GM23338 (cell line): ENCODE results near the gene ACBD7. TPM values are rescaled to one million over a fixed set of nuclear protein-coding genes. Genes with fewer than 3 reads are reported as not detected.

Experiments
- ATAC-seq: fragments of 200-7000 bp; cut with Tn5 transposase; 3 replicates; pipeline ENCODE4 v1.9.1; 2020
- DNase-seq: peaks from one replicate; pipeline ENCODE4 v3.0.0-alpha.2; 2015; ENCODE audit warnings: low spot score
- H2AFZ ChIP-seq: fragments of 200-600 bp; sonication (generic); 2 replicates; pipeline ENCODE4 v1.8.0; 2016; ENCODE audit warnings: antibody characterized with exemption, mild to moderate bottlenecking, moderate library complexity
- H3F3A ChIP-seq: fragments of 200-600 bp; sonication (generic); replicated peaks from 2 replicates; pipeline ENCODE4 v1.8.0; 2017; ENCODE audit warnings: antibody characterized with exemption, mixed run types, low read depth
- H3K27ac ChIP-seq: fragments of 200-600 bp; sonication (generic); 2 replicates; pipeline ENCODE4 v1.6.1; 2016; ENCODE audit warnings: low read depth
- H3K27me3 ChIP-seq: fragments of 200-600 bp; sonication (generic); 2 replicates; pipeline ENCODE4 v1.8.0; 2016; ENCODE audit warnings: mild to moderate bottlenecking, mixed run types, moderate library complexity; ENCODE audit not compliant: insufficient read depth
- H3K36me3 ChIP-seq: fragments of 200-600 bp; sonication (generic); 2 replicates; pipeline ENCODE4 v1.8.0; 2016; ENCODE audit warnings: mild to moderate bottlenecking; ENCODE audit not compliant: insufficient read depth
- H3K4me1 ChIP-seq: fragments of 200-600 bp; sonication (generic); 2 replicates; pipeline ENCODE4 v1.8.0; 2016; ENCODE audit warnings: mild to moderate bottlenecking, moderate library complexity; ENCODE audit not compliant: insufficient read depth
- H3K4me2 ChIP-seq: fragments of 200-600 bp; sonication (generic); 2 replicates; pipeline ENCODE4 v1.7.1; 2017; ENCODE audit warnings: mixed run types
- H3K4me3 ChIP-seq: fragments of 200-600 bp; sonication (generic); 2 replicates; pipeline ENCODE4 v1.6.1; 2016; ENCODE audit warnings: mixed run types
- H3K79me2 ChIP-seq: fragments of 200-600 bp; sonication (generic); replicated peaks from 2 replicates; pipeline ENCODE4 v1.8.0; 2017; ENCODE audit warnings: mild to moderate bottlenecking; ENCODE audit not compliant: insufficient read depth
- H3K9me2 ChIP-seq: fragments of 200-600 bp; sonication (generic); 2 replicates; pipeline ENCODE4 v1.8.0; 2017; ENCODE audit not compliant: insufficient read depth
- H4K20me1 ChIP-seq: fragments of 200-600 bp; sonication (generic); replicated peaks from 2 replicates; pipeline ENCODE4 v1.8.0; 2017; ENCODE audit warnings: mild to moderate bottlenecking; ENCODE audit not compliant: insufficient read depth
- H3K27ac Mint-ChIP-seq: 2 replicates; pipeline ENCODE4 v1.8.0; 2020; ENCODE audit warnings: inconsistent platforms, mild to moderate bottlenecking, moderate library complexity, mixed read lengths
- H3K27me3 Mint-ChIP-seq: 3 replicates; pipeline ENCODE4 v1.8.0; 2022; ENCODE audit warnings: low read depth, mild to moderate bottlenecking, moderate library complexity, mixed read lengths, inconsistent platforms; ENCODE audit not compliant: insufficient read depth, poor library complexity
- H3K36me3 Mint-ChIP-seq: 3 replicates; pipeline ENCODE4 v1.8.0; 2021; ENCODE audit warnings: low read depth, mild to moderate bottlenecking, inconsistent platforms, moderate library complexity, mixed read lengths
- H3K4me1 Mint-ChIP-seq: 3 replicates; pipeline ENCODE4 v1.8.0; 2020; ENCODE audit warnings: mild to moderate bottlenecking, inconsistent platforms, mixed read lengths
- H3K4me3 Mint-ChIP-seq: 3 replicates; pipeline ENCODE4 v1.8.0; 2021; ENCODE audit warnings: moderate library complexity, mild to moderate bottlenecking, inconsistent platforms, mixed read lengths
- H3K9me3 Mint-ChIP-seq: 3 replicates; pipeline ENCODE4 v1.8.0; 2020; ENCODE audit warnings: moderate library complexity, mild to moderate bottlenecking, inconsistent platforms, mixed read lengths
- CREB1 ChIP-seq: fragments of 250-450 bp; sonication (Bioruptor Pico); IDR thresholded peaks from 2 replicates; pipeline ENCODE4 v1.5.0; 2020; ENCODE audit warnings: low read depth, mild to moderate bottlenecking, moderate library complexity
- EZH2 ChIP-seq: fragments of 200-600 bp; sonication (generic); IDR thresholded peaks from one replicate; pipeline ENCODE4 v1.8.0; 2017; ENCODE audit warnings: antibody characterized with exemption, mild to moderate bottlenecking, low read depth; ENCODE audit not compliant: unreplicated experiment
- EZH2phosphoT487 ChIP-seq: fragments of 200-600 bp; sonication (generic); IDR thresholded peaks from one replicate; pipeline ENCODE4 v1.8.1; 2018; ENCODE audit warnings: antibody characterized with exemption; ENCODE audit not compliant: unreplicated experiment
- JUNB ChIP-seq: IDR thresholded peaks from one replicate; pipeline ENCODE4 v1.6.1; 2016; ENCODE audit warnings: antibody characterized with exemption; ENCODE audit not compliant: unreplicated experiment
- NANOG ChIP-seq: IDR thresholded peaks from 2 replicates; pipeline ENCODE4 v1.6.1; 2016; ENCODE audit warnings: antibody characterized with exemption, borderline replicate concordance
- POLR2AphosphoS5 ChIP-seq: IDR thresholded peaks from 2 replicates; pipeline ENCODE4 v1.6.1; 2016; ENCODE audit warnings: antibody characterized with exemption, low read depth
- STAT1 ChIP-seq: IDR thresholded peaks from one replicate; pipeline ENCODE4 v1.6.1; 2016; ENCODE audit warnings: antibody characterized with exemption; ENCODE audit not compliant: unreplicated experiment
- ZNF114 ChIP-seq: fragments of 250-450 bp; sonication (Bioruptor Pico); IDR thresholded peaks from 2 replicates; pipeline ENCODE4 v1.5.0; 2020; ENCODE audit warnings: mild to moderate bottlenecking, moderate library complexity
- ZNF331 ChIP-seq: fragments of 250-450 bp; sonication (Bioruptor Pico); IDR thresholded peaks from 2 replicates; pipeline ENCODE4 v1.5.0; 2020; ENCODE audit warnings: low read depth, mild to moderate bottlenecking, moderate library complexity
- polyA plus RNA-seq: library from polyadenylated mRNA; unstranded; fragments of >200 nt; fragmentation: Nextera tagmentation; extraction: Ambion mirVana; gene quantifications from 2 replicates; pipeline ENCODE4 v1.2.1, GENCODE V29; 2016
- total RNA-seq: library from RNA; depleted of rRNA; stranded (reverse); fragments of >200 nt; shearing (Covaris generic); gene quantifications from 2 replicates; pipeline ENCODE4 v1.2.3, GENCODE V29; 2014
- TF ChIP-seq, protein P1 (sequence below): IDR thresholded peaks from one replicate; pipeline ENCODE4 v1.6.1; 2018; ENCODE audit warnings: antibody characterized with exemption; ENCODE audit not compliant: unreplicated experiment
- TF ChIP-seq, protein P2 (sequence below): IDR thresholded peaks from 2 replicates; pipeline ENCODE4 v1.6.1; 2016; ENCODE audit warnings: antibody characterized with exemption
- TF ChIP-seq, protein P3 (sequence below), 2 experiments: fragments of 200-600 bp in 1 of 2; sonication (generic) in 1 of 2; conservative IDR thresholded peaks; 2 replicates each; pipeline versions ENCODE4 v1.5.1 to v1.6.1; 2016 to 2017; ENCODE audit warnings: antibody characterized with exemption in 2 of 2, low read depth in 2 of 2, mild to moderate bottlenecking in 2 of 2, moderate library complexity in 1 of 2
- TF ChIP-seq, protein P4 (sequence below): fragments of 250-450 bp; sonication (Bioruptor Pico); IDR thresholded peaks from 2 replicates; pipeline ENCODE4 v1.5.0; 2020; ENCODE audit warnings: mild to moderate bottlenecking, moderate library complexity

The ACBD7 gene
- total and polyA plus RNA-seq, 2 experiments from 2014 or later: 2.8 to 14.7 TPM

DNA sequence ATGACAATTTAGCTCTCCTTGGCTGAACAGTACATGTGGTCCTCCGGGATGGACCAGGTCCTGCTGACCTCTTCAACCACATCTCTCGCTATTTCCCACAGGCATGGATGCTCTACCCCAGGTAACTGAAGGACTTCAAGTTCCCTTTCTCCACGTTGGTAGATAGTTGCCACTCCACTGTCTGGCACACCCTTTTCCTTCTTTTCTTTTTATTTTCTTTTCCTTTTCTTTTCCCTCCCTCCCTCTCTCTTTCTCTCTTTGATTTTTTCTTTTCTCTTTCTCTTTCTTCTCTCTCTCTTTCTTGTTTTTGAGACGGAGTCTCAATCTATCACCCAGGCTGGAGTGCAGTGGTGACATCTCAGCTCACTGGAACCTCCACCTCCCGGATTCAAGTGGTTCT lies 2.8 kb upstream of the ACBD7 start:
- Histone ChIP-seq H3K36me3 (no peaks in the 10 kb centered on the region), H3K4me3 (no peak overlapping the region), H3K27ac (no peak overlapping the region), H3K4me2 (no peak overlapping the region), H4K20me1 (no peaks in the 10 kb centered on the region), H3K27me3 (no peaks in the 10 kb centered on the region), H3K9me2 (no peaks in the 10 kb centered on the region), H3K4me1 (no peaks in the 10 kb centered on the region; the same call in 1 of the 2 replicates), H3K79me2 (no peaks in the 10 kb centered on the region), H2AFZ (no peak overlapping the region), H3F3A (no peaks in the 10 kb centered on the region; the same call in 1 of the 2 replicates)
- TF ChIP-seq POLR2AphosphoS5 (no peak), CREB1 (no peak), EZH2phosphoT487 (no peak), NANOG (no peak), STAT1 (no peak), EZH2 (no peak), JUNB (no peak), ZNF331 (CRISPR knock-in tag) (no peak), ZNF114 (CRISPR knock-in tag) (no peak)
- TF ChIP-seq, protein P1, sequence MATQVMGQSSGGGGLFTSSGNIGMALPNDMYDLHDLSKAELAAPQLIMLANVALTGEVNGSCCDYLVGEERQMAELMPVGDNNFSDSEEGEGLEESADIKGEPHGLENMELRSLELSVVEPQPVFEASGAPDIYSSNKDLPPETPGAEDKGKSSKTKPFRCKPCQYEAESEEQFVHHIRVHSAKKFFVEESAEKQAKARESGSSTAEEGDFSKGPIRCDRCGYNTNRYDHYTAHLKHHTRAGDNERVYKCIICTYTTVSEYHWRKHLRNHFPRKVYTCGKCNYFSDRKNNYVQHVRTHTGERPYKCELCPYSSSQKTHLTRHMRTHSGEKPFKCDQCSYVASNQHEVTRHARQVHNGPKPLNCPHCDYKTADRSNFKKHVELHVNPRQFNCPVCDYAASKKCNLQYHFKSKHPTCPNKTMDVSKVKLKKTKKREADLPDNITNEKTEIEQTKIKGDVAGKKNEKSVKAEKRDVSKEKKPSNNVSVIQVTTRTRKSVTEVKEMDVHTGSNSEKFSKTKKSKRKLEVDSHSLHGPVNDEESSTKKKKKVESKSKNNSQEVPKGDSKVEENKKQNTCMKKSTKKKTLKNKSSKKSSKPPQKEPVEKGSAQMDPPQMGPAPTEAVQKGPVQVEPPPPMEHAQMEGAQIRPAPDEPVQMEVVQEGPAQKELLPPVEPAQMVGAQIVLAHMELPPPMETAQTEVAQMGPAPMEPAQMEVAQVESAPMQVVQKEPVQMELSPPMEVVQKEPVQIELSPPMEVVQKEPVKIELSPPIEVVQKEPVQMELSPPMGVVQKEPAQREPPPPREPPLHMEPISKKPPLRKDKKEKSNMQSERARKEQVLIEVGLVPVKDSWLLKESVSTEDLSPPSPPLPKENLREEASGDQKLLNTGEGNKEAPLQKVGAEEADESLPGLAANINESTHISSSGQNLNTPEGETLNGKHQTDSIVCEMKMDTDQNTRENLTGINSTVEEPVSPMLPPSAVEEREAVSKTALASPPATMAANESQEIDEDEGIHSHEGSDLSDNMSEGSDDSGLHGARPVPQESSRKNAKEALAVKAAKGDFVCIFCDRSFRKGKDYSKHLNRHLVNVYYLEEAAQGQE: no peak
- TF ChIP-seq, protein P2, sequence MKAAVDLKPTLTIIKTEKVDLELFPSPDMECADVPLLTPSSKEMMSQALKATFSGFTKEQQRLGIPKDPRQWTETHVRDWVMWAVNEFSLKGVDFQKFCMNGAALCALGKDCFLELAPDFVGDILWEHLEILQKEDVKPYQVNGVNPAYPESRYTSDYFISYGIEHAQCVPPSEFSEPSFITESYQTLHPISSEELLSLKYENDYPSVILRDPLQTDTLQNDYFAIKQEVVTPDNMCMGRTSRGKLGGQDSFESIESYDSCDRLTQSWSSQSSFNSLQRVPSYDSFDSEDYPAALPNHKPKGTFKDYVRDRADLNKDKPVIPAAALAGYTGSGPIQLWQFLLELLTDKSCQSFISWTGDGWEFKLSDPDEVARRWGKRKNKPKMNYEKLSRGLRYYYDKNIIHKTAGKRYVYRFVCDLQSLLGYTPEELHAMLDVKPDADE: no peak
- TF ChIP-seq, protein P3, sequence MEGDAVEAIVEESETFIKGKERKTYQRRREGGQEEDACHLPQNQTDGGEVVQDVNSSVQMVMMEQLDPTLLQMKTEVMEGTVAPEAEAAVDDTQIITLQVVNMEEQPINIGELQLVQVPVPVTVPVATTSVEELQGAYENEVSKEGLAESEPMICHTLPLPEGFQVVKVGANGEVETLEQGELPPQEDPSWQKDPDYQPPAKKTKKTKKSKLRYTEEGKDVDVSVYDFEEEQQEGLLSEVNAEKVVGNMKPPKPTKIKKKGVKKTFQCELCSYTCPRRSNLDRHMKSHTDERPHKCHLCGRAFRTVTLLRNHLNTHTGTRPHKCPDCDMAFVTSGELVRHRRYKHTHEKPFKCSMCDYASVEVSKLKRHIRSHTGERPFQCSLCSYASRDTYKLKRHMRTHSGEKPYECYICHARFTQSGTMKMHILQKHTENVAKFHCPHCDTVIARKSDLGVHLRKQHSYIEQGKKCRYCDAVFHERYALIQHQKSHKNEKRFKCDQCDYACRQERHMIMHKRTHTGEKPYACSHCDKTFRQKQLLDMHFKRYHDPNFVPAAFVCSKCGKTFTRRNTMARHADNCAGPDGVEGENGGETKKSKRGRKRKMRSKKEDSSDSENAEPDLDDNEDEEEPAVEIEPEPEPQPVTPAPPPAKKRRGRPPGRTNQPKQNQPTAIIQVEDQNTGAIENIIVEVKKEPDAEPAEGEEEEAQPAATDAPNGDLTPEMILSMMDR (conservative IDR thresholded peaks at IDR 0.05; ENCODE audit: low read depth in 2 of 2): no peak
- TF ChIP-seq, protein P4, sequence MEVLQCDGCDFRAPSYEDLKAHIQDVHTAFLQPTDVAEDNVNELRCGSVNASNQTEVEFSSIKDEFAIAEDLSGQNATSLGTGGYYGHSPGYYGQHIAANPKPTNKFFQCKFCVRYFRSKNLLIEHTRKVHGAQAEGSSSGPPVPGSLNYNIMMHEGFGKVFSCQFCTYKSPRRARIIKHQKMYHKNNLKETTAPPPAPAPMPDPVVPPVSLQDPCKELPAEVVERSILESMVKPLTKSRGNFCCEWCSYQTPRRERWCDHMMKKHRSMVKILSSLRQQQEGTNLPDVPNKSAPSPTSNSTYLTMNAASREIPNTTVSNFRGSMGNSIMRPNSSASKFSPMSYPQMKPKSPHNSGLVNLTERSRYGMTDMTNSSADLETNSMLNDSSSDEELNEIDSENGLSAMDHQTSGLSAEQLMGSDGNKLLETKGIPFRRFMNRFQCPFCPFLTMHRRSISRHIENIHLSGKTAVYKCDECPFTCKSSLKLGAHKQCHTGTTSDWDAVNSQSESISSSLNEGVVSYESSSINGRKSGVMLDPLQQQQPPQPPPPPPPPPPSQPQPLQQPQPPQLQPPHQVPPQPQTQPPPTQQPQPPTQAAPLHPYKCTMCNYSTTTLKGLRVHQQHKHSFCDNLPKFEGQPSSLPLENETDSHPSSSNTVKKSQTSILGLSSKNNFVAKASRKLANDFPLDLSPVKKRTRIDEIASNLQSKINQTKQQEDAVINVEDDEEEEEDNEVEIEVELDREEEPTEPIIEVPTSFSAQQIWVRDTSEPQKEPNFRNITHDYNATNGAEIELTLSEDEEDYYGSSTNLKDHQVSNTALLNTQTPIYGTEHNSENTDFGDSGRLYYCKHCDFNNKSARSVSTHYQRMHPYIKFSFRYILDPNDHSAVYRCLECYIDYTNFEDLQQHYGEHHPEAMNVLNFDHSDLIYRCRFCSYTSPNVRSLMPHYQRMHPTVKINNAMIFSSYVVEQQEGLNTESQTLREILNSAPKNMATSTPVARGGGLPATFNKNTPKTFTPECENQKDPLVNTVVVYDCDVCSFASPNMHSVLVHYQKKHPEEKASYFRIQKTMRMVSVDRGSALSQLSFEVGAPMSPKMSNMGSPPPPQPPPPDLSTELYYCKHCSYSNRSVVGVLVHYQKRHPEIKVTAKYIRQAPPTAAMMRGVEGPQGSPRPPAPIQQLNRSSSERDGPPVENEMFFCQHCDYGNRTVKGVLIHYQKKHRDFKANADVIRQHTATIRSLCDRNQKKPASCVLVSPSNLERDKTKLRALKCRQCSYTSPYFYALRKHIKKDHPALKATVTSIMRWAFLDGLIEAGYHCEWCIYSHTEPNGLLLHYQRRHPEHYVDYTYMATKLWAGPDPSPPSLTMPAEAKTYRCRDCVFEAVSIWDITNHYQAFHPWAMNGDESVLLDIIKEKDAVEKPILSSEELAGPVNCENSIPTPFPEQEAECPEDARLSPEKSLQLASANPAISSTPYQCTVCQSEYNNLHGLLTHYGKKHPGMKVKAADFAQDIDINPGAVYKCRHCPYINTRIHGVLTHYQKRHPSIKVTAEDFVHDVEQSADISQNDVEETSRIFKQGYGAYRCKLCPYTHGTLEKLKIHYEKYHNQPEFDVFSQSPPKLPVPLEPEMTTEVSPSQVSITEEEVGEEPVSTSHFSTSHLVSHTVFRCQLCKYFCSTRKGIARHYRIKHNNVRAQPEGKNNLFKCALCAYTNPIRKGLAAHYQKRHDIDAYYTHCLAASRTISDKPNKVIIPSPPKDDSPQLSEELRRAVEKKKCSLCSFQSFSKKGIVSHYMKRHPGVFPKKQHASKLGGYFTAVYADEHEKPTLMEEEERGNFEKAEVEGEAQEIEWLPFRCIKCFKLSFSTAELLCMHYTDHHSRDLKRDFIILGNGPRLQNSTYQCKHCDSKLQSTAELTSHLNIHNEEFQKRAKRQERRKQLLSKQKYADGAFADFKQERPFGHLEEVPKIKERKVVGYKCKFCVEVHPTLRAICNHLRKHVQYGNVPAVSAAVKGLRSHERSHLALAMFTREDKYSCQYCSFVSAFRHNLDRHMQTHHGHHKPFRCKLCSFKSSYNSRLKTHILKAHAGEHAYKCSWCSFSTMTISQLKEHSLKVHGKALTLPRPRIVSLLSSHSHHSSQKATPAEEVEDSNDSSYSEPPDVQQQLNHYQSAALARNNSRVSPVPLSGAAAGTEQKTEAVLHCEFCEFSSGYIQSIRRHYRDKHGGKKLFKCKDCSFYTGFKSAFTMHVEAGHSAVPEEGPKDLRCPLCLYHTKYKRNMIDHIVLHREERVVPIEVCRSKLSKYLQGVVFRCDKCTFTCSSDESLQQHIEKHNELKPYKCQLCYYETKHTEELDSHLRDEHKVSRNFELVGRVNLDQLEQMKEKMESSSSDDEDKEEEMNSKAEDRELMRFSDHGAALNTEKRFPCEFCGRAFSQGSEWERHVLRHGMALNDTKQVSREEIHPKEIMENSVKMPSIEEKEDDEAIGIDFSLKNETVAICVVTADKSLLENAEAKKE (CRISPR knock-in tag): no peak
- ATAC-seq (no peak), DNase-seq (no peak)
- H3K27ac Mint-ChIP-seq: no peak overlapping the region
- no peaks in the 10 kb centered on the region for H3K9me3 Mint-ChIP-seq
- H3K4me3 Mint-ChIP-seq: no peak overlapping the region
- H3K27me3 Mint-ChIP-seq: peaks cover 2% of the 10 kb centered on the region
- H3K36me3 Mint-ChIP-seq: no peaks in the 10 kb centered on the region
- H3K4me1 Mint-ChIP-seq: no peaks in the 10 kb centered on the region; the same call in 2 of the 3 replicates
